A549 (cell line): ENCODE results near the gene GPR50. TPM values are rescaled to one million over a fixed set of nuclear protein-coding genes. Genes with fewer than 3 reads are reported as not detected.

Experiments
- ATAC-seq, 2 experiments: fragments of 200-7000 bp in 1 of 2; fragments of >200 bp in 1 of 2; cut with Nextera tagmentation in 1 of 2; cut with Tn5 transposase in 1 of 2; 3 replicates each; pipeline versions ENCODE4 v1.8.0 to v1.9.1; 2018 to 2020; ENCODE audit warnings: mild to moderate bottlenecking in 1 of 2, moderate library complexity in 1 of 2
- CTCF ChIA-PET: fragments of 300-600 bp; sonication (Branson Sonifier 250); formaldehyde crosslinking; extraction: SDS; loops from one replicate; lab custom pipeline; 2021; ENCODE audit warnings: antibody characterized with exemption, inconsistent platforms; lab: Yijun Ruan, JAX
- POLR2A ChIA-PET: fragments of 350-600 bp; formaldehyde crosslinking; extraction: SDS; loops from one replicate; lab custom pipeline; 2021; ENCODE audit warnings: antibody characterized with exemption, inconsistent platforms; lab: Yijun Ruan, JAX
- DNase-seq, 2 experiments: peaks; one replicate each; pipeline versions ENCODE4 v3.0.0 to v3.0.0-alpha.2; 2011 to 2016; ENCODE audit warnings: low read depth in 1 of 2, low spot score in 1 of 2
- FAIRE-seq: peaks from 2 replicates; lab custom pipeline; 2011; peaks lifted over from hg19 to GRCh38; lab: Jason Lieb, UNC
- H3K27ac ChIP-seq, 2 experiments: fragments of >200 bp; sonication (Bioruptor Twin); formaldehyde crosslinking; 3 replicates each; pipeline ENCODE4 v1.5.1; 2016 to 2017
- H3K4me1 ChIP-seq: fragments of >200 bp; sonication (Bioruptor Twin); formaldehyde crosslinking; 3 replicates; pipeline ENCODE4 v1.6.1; 2016
- H3K4me2 ChIP-seq: fragments of >200 bp; sonication (Bioruptor Twin); formaldehyde crosslinking; 3 replicates; pipeline ENCODE4 v1.6.1; 2016
- H3K4me3 ChIP-seq: fragments of >200 bp; sonication (Bioruptor Twin); formaldehyde crosslinking; 3 replicates; pipeline ENCODE4 v1.5.1; 2016
- H3K9me3 ChIP-seq: fragments of >200 bp; sonication (Bioruptor Twin); formaldehyde crosslinking; 3 replicates; pipeline ENCODE4 v1.6.1; 2016
- BHLHE40 ChIP-seq: IDR thresholded peaks from 2 replicates; pipeline ENCODE4 v1.6.1; 2012; ENCODE audit warnings: low read depth, low read length, inconsistent platforms
- CBX2 ChIP-seq: fragments of 200-600 bp; sonication (generic); IDR thresholded peaks from 2 replicates; pipeline ENCODE4 v1.6.1; 2016; ENCODE audit warnings: low read depth, mild to moderate bottlenecking, borderline replicate concordance
- CEBPB ChIP-seq, 2 experiments: fragments of >200 bp in 1 of 2; sonication (Bioruptor Twin) in 1 of 2; formaldehyde crosslinking in 1 of 2; IDR thresholded peaks; 2 replicates each; pipeline ENCODE4 v1.6.1; 2012 to 2016
- CHD2 ChIP-seq: fragments of 150-350 bp; IDR thresholded peaks from 2 replicates; pipeline ENCODE4 v1.6.1; 2014; ENCODE audit warnings: low read length; ENCODE audit not compliant: partially characterized antibody
- CHD4 ChIP-seq: fragments of 200-600 bp; sonication (generic); IDR thresholded peaks from 2 replicates; pipeline ENCODE4 v1.6.1; 2016; ENCODE audit warnings: antibody characterized with exemption, mild to moderate bottlenecking, borderline replicate concordance
- EHMT2 ChIP-seq: fragments of 200-600 bp; sonication (generic); IDR thresholded peaks from 2 replicates; pipeline ENCODE4 v1.6.1; 2016; ENCODE audit warnings: antibody characterized with exemption, low read depth, mild to moderate bottlenecking, moderate library complexity
- FOSB ChIP-seq: fragments of 250-450 bp; sonication (Bioruptor Pico); IDR thresholded peaks from 2 replicates; pipeline ENCODE4 v1.5.0; 2020; ENCODE audit warnings: mild to moderate bottlenecking, moderate library complexity
- FOSL2 ChIP-seq, 2 experiments: fragments of 450-650 bp in 1 of 2; fragments of >200 bp in 1 of 2; sonication (Bioruptor Twin) in 1 of 2; formaldehyde crosslinking; IDR thresholded peaks; 2 replicates each; pipeline versions ENCODE4 v1.5.0 to v1.6.1; 2016 to 2020; ENCODE audit warnings: mild to moderate bottlenecking in 1 of 2, moderate library complexity in 1 of 2
- HES2 ChIP-seq: fragments of >200 bp; sonication (Bioruptor Twin); formaldehyde crosslinking; IDR thresholded peaks from 2 replicates; pipeline ENCODE4 v1.6.1; 2016
- HOXB13 ChIP-seq: fragments of 250-450 bp; sonication (Bioruptor Pico); IDR thresholded peaks from 2 replicates; pipeline ENCODE4 v1.5.0; 2020; ENCODE audit warnings: low read depth, mild to moderate bottlenecking, moderate library complexity
- HOXB5 ChIP-seq: fragments of 250-450 bp; sonication (Bioruptor Pico); IDR thresholded peaks from 2 replicates; pipeline ENCODE4 v1.5.0; 2020; ENCODE audit warnings: mild to moderate bottlenecking, moderate library complexity
- JUNB ChIP-seq: fragments of >200 bp; sonication (Bioruptor Twin); formaldehyde crosslinking; IDR thresholded peaks from 2 replicates; pipeline ENCODE4 v1.6.1; 2016
- KDM1A ChIP-seq: fragments of 200-600 bp; sonication (generic); IDR thresholded peaks from 2 replicates; pipeline ENCODE4 v1.6.1; 2016; ENCODE audit warnings: low read depth, mild to moderate bottlenecking
- KDM5A ChIP-seq: fragments of 200-600 bp; sonication (generic); IDR thresholded peaks from 2 replicates; pipeline ENCODE4 v1.6.1; 2016; ENCODE audit warnings: antibody characterized with exemption, mild to moderate bottlenecking
- MAFK ChIP-seq: fragments of 450-650 bp; IDR thresholded peaks from 2 replicates; pipeline ENCODE4 v1.6.1; 2014; ENCODE audit not compliant: partially characterized antibody
- NFE2L2 ChIP-seq: fragments of 150-350 bp; conservative IDR thresholded peaks from 2 replicates; pipeline ENCODE4 v1.6.1; 2014; ENCODE audit warnings: low read length
- PHF8 ChIP-seq: fragments of 200-600 bp; sonication (generic); IDR thresholded peaks from 2 replicates; pipeline ENCODE4 v1.6.1; 2016; ENCODE audit warnings: low read depth, mild to moderate bottlenecking, antibody characterized with exemption, moderate library complexity, borderline replicate concordance
- POLR2AphosphoS2 ChIP-seq: conservative IDR thresholded peaks from 2 replicates; pipeline ENCODE4 v1.6.1; 2012; ENCODE audit warnings: low read length, improper control_type of control experiment, inconsistent platforms
- RAD21 ChIP-seq, 2 experiments: fragments of >200 bp in 1 of 2; sonication (Bioruptor Twin) in 1 of 2; formaldehyde crosslinking in 1 of 2; IDR thresholded peaks in 1 of 2; conservative IDR thresholded peaks in 1 of 2; 2 replicates in 1 of 2; 3 replicates in 1 of 2; pipeline ENCODE4 v1.6.1; 2012 to 2018; ENCODE audit warnings: inconsistent platforms in 1 of 2
- RARB ChIP-seq: fragments of 250-450 bp; sonication (Bioruptor Pico); IDR thresholded peaks from 2 replicates; pipeline ENCODE4 v1.8.0; 2021; ENCODE audit warnings: mild to moderate bottlenecking, moderate library complexity
- REST ChIP-seq: fragments of 200-600 bp; sonication (generic); IDR thresholded peaks from 2 replicates; pipeline ENCODE4 v1.6.1; 2016; ENCODE audit warnings: antibody characterized with exemption, mild to moderate bottlenecking, moderate library complexity
- SMC3 ChIP-seq: fragments of >200 bp; sonication (Bioruptor Twin); formaldehyde crosslinking; IDR thresholded peaks from 3 replicates; pipeline ENCODE4 v1.6.1; 2018; ENCODE audit warnings: inconsistent platforms
- SREBF2 ChIP-seq: fragments of 450-650 bp; IDR thresholded peaks from 2 replicates; pipeline ENCODE4 v1.6.1; 2014; ENCODE audit warnings: mild to moderate bottlenecking, moderate library complexity
- TFCP2L1 ChIP-seq: fragments of 250-450 bp; sonication (Bioruptor Pico); IDR thresholded peaks from 2 replicates; pipeline ENCODE4 v1.5.0; 2021; ENCODE audit warnings: mild to moderate bottlenecking
- WGBS: methylation state at CpG from one replicate; pipeline ENCODE4 v1.1.6; 2017; ENCODE audit errors: missing lambda C conversion rate; 5-methylcytosine and 5-hydroxymethylcytosine counted together
- polyA minus RNA-seq: library from RNA; depleted of rRNA, polyadenylated mRNA; stranded (reverse); fragments of >200 nt; gene quantifications from 2 replicates; pipeline ENCODE4 v1.2.3, GENCODE V29; 2011; rRNA and poly(A)+ RNA removed
- polyA plus RNA-seq, 4 experiments: library from polyadenylated mRNA; depleted of rRNA in 3 of 4; stranded (reverse); fragments of >200 nt; fragmentation: RNase III in 1 of 4; extraction: RNeasy Plus Mini Kit Qiagen cat#74134 plus additional on column Dnase treatment in 1 of 4; gene quantifications; 2 replicates in 3 of 4; 3 replicates in 1 of 4; pipeline ENCODE4 v1.2.3, GENCODE V29; 2011 to 2017
- TF ChIP-seq, protein P1 (sequence below): fragments of 450-650 bp; IDR thresholded peaks from 2 replicates; pipeline ENCODE4 v1.6.1; 2014; ENCODE audit warnings: antibody characterized with exemption
- TF ChIP-seq, protein P2 (sequence below): fragments of >200 bp; sonication (Bioruptor Twin); formaldehyde crosslinking; IDR thresholded peaks from 3 replicates; pipeline ENCODE4 v1.5.1; 2016

The GPR50 gene
- polyA plus RNA-seq (2011; rRNA removed) (0.04 TPM in 1 of 2 replicates, not detected in the other), polyA plus RNA-seq (2017; fragmentation: RNase III; extraction: RNeasy Plus Mini Kit Qiagen cat#74134 plus additional on column Dnase treatment) (not detected in 3 replicates), polyA minus RNA-seq (not detected in 2 replicates)
- 0.01 and 0.04 TPM in 2 replicates for polyA plus RNA-seq (2012; cell fraction: cytosol; rRNA removed)
- polyA plus RNA-seq (2012; cell fraction: nucleus; rRNA removed), result 0.10 TPM in 1 of 2 replicates, not detected in the other

DNA sequence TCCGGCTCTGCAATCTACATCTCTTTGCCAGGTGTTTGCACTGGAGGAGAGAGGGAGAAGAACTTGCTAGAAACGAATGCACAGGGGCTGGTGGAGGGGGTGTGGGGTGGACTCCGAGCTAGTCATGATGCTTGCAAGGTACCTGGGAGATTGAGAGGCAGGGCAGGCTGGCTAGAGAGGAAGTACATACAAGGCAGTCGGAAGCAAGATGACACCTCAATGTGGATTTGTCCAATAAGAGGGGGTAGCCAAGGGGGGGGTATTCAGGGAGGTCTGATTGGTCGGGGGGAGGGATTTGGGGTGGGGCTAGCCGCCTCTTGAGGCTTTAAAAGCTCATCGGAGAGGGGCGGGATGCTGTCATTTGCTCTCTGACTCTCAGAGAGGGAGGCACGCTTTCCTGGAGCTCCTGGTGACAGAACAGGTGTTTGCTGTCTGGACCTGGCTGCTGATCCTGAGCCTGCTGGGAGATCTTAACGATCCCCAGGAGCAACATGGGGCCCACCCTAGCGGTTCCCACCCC, at the start of gene GPR50:
Gene GPR50 (plus strand): TSS at position 354 of the 520 bp plus-strand sequence. CDS start 138 bp downstream, at position 492.
- Histone ChIP-seq H3K4me2 (peak within 1 kb of the TSS; percentile 85), H3K4me1 (peaks cover 17% of the 10 kb centered on the region; the same call in 1 of the 3 replicates), H3K4me3 (peak within 1 kb of the TSS; percentile 34), H3K9me3 (no peaks in the 10 kb centered on the region), H3K27ac (no peak within 1 kb of the TSS)
- 13% methylated on average over 10 of the region's 11 CpGs for WGBS
- FAIRE-seq, result no peak
- ChIA-PET POLR2A (no interaction called here), CTCF (interaction anchor here (1.1 kb wide), 1 partner anchor 330 kb away, joined by 6 read pairs; no protein-coding TSS in a partner anchor)
- DNase-seq, result no peak
- TF ChIP-seq RARB (CRISPR knock-in tag) (no peak), HES2 (no peak), HOXB5 (CRISPR knock-in tag) (no peak), CHD4 (no peak), REST (no peak), NFE2L2 (no peak), CEBPB (IDR thresholded peaks at IDR 0.05) (no peak), SMC3 (no peak), FOSB (CRISPR knock-in tag) (no peak), BHLHE40 (no peak)
- 0 out of 6 replicates have a peak, but pooled peaks of 1 of the 2 experiments have one; percentile 7 for ATAC-seq

DNA sequence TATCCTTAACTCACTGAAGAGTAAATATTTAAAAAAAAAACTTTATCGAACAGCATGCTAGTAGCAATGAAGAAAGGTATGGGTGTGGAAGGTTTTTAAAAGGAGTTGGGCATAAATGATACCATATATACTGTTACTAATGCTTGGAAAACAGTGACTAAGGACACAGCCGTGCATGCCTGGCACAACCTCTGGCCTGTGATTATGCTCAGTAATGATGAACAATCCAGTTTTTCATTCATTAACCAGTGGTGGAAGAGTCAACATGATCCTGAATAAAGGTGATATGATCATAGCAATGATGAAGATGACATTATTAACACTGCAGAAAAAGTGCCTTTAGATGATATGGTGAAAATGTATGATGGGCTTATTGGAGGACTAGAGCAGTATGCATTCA, 43.9 kb upstream of the GPR50 start:
- DNase-seq (no peak), FAIRE-seq (peak; percentile 54), ATAC-seq (no peak)
- H3K9me3 ChIP-seq, result no peaks in the 10 kb centered on the region
- H3K4me1 ChIP-seq, result no peaks in the 10 kb centered on the region
- WGBS, result 13% methylated on average over 2 of the region's 2 CpGs
- H3K4me2 ChIP-seq, result no peak overlapping the region
- H3K27ac ChIP-seq, result no peak overlapping the region
- no peak for TF ChIP-seq CBX2
- TF ChIP-seq, all 56 proteins: peak for 0
- POLR2A ChIA-PET, result no interaction called here
- no peak overlapping the region for H3K4me3 ChIP-seq
- CTCF ChIA-PET, result no interaction called here

GRCh38 chrX:151151665-151152267, 24.6 kb upstream of the GPR50 start:
- H3K4me2 ChIP-seq, result 0 out of 3 replicates have a peak overlapping the region, but pooled peaks have one; percentile 22
- ATAC-seq, result peak; percentile 82 to 92; a peak in 5 of 6 replicates
- peak; percentile 29 to 57 for DNase-seq
- ChIA-PET POLR2A (no interaction called here), CTCF (interaction anchor here (0.6 to 2.5 kb wide), 22 partner anchors 9 to 1488 kb away, joined by 3 to 15 read pairs (median 3); no protein-coding TSS in a partner anchor)
- H3K4me1 ChIP-seq, result peaks cover 9% of the 10 kb centered on the region
- H3K4me3 ChIP-seq, result no peak overlapping the region
- FAIRE-seq, result peak; percentile 96
- peak overlapping the region in 1 of 2 experiments; percentile 16; a peak in 1 of 6 replicates for H3K27ac ChIP-seq
- WGBS, result 19% methylated on average over 8 of the region's 8 CpGs
- no peaks in the 10 kb centered on the region for H3K9me3 ChIP-seq
- TF ChIP-seq KDM1A (no peak), HOXB13 (CRISPR knock-in tag) (no peak), RAD21 (conservative IDR thresholded peaks at IDR 0.05 in 1 of 2, IDR thresholded peaks at IDR 0.05 in 1 of 2) (peak; percentile 78 to 87), MAFK (no peak), SREBF2 (no peak), POLR2AphosphoS2 (no peak), PHF8 (no peak), HOXB5 (CRISPR knock-in tag) (no peak), TFCP2L1 (CRISPR knock-in tag) (no peak), JUNB (no peak), KDM5A (no peak), CHD2 (no peak), FOSL2 (IDR thresholded peaks at IDR 0.05) (no peak), FOSL2 (CRISPR knock-in tag; IDR thresholded peaks at IDR 0.05) (no peak), EHMT2 (no peak), RARB (CRISPR knock-in tag) (no peak)
- TF ChIP-seq, protein P1, sequence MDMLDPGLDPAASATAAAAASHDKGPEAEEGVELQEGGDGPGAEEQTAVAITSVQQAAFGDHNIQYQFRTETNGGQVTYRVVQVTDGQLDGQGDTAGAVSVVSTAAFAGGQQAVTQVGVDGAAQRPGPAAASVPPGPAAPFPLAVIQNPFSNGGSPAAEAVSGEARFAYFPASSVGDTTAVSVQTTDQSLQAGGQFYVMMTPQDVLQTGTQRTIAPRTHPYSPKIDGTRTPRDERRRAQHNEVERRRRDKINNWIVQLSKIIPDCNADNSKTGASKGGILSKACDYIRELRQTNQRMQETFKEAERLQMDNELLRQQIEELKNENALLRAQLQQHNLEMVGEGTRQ, result no peak
- TF ChIP-seq, protein P2, sequence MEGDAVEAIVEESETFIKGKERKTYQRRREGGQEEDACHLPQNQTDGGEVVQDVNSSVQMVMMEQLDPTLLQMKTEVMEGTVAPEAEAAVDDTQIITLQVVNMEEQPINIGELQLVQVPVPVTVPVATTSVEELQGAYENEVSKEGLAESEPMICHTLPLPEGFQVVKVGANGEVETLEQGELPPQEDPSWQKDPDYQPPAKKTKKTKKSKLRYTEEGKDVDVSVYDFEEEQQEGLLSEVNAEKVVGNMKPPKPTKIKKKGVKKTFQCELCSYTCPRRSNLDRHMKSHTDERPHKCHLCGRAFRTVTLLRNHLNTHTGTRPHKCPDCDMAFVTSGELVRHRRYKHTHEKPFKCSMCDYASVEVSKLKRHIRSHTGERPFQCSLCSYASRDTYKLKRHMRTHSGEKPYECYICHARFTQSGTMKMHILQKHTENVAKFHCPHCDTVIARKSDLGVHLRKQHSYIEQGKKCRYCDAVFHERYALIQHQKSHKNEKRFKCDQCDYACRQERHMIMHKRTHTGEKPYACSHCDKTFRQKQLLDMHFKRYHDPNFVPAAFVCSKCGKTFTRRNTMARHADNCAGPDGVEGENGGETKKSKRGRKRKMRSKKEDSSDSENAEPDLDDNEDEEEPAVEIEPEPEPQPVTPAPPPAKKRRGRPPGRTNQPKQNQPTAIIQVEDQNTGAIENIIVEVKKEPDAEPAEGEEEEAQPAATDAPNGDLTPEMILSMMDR, result peak; percentile 78
